Vagina (tissue), 2 donors: Measurements from ENCODE around the gene GRK5. TPM values are rescaled to one million over a fixed set of nuclear protein-coding genes. Genes with fewer than 3 reads are reported as not detected.
"Not testable (repeated sequence)": the region's sequence is repeated elsewhere in the genome, so short reads cannot be mapped to it uniquely, and the experiment has no call there.

Source experiments
- DNase-seq, 2 donors: peaks; one replicate each; pipeline ENCODE4 v3.0.0-alpha.2; 2017; ENCODE audit errors: extremely low spot score in 2 of 2
- H3K27ac ChIP-seq: fragments of 200-600 bp; sonication (generic); one replicate; pipeline ENCODE4 v1.5.1; 2019
- H3K27me3 ChIP-seq: fragments of 200-600 bp; sonication (generic); one replicate; pipeline ENCODE4 v1.5.1; 2019
- H3K36me3 ChIP-seq, 2 donors: fragments of 200-600 bp; sonication (generic); one replicate each; pipeline ENCODE4 v1.5.1; 2017 to 2019
- H3K4me1 ChIP-seq: fragments of 200-600 bp; sonication (generic); one replicate; pipeline ENCODE4 v1.5.1; 2019
- H3K4me3 ChIP-seq, 2 donors: fragments of 200-600 bp; sonication (generic); 1 replicate in 1 of 2; 2 replicates in 1 of 2; pipeline ENCODE4 v1.5.1; 2016 to 2019
- H3K9me3 ChIP-seq: fragments of 200-600 bp; sonication (generic); one replicate; pipeline ENCODE4 v1.5.1; 2019
- CTCF ChIP-seq, 3 experiments: fragments of 450-650 bp in 2 of 3; fragments of 200-600 bp in 1 of 3; sonication (generic) in 1 of 3; IDR thresholded peaks; one replicate each; pipeline ENCODE4 v1.5.1; 2017 to 2019; ENCODE audit warnings: antibody characterized with exemption in 3 of 3, mild to moderate bottlenecking in 2 of 3, moderate library complexity in 2 of 3
- POLR2A ChIP-seq, 2 donors: fragments of 450-650 bp; IDR thresholded peaks; one replicate each; pipeline ENCODE4 v1.6.1; 2017; ENCODE audit warnings: antibody characterized with exemption in 2 of 2, mild to moderate bottlenecking in 2 of 2, moderate library complexity in 2 of 2
- POLR2AphosphoS5 ChIP-seq, 2 donors: sonication (generic); formaldehyde crosslinking; IDR thresholded peaks; one replicate each; pipeline ENCODE4 v1.9.0; 2017; ENCODE audit warnings: antibody characterized with exemption in 2 of 2, mild to moderate bottlenecking in 2 of 2, low read depth in 1 of 2; ENCODE audit not compliant: insufficient read depth in 1 of 2
- intact Hi-C: fragments of 100-400 bp; cut with DNase I; formaldehyde crosslinking; loops from one replicate; pipeline ENCODE4 v1.15.1; 2023
- total RNA-seq: library from RNA; depleted of rRNA; stranded (reverse); fragments of >200 nt; gene quantifications from one replicate; pipeline ENCODE4 v1.2.3, GENCODE V29; 2016

Gene GRK5
- total RNA-seq, 1 donor from 2014 or later: 16.5 TPM

DNA sequence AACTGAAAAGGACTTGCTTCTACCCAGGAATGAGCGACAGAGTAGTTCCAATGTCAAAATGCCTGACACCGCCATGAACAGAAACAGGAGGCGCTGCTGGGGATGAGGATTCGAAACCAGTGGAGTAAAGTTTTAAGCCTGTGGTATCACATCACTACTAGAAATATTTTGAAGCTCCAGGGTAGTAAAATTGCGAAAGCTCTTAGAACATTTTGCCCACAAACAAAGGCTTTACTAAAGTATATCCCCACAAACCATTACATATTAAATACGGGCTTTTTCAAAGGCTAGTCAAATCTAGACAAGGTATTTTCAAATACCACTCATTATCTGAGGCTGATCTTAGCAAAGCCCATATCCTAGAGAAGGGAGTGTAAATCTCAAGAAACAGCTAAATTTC lies 31.2 kb upstream of the GRK5 start:
- TF ChIP-seq POLR2A (IDR thresholded peaks at IDR 0.05) (no peak), CTCF (IDR thresholded peaks at IDR 0.05) (no peak), POLR2AphosphoS5 (IDR thresholded peaks at IDR 0.05; ENCODE audit: insufficient read depth in 1 of 2, low read depth in 1 of 2) (no peak)
- peaks cover 0 to 36% of the 10 kb centered on the region in 2 donors for H3K36me3 ChIP-seq
- H3K4me3 ChIP-seq: no peak overlapping the region
- no peaks in the 10 kb centered on the region for H3K27me3 ChIP-seq
- H3K4me1 ChIP-seq: peaks cover 21% of the 10 kb centered on the region
- intact Hi-C loops: no loop called here
- no peaks in the 10 kb centered on the region for H3K9me3 ChIP-seq
- DNase-seq: no peak
- no peak overlapping the region for H3K27ac ChIP-seq

DNA sequence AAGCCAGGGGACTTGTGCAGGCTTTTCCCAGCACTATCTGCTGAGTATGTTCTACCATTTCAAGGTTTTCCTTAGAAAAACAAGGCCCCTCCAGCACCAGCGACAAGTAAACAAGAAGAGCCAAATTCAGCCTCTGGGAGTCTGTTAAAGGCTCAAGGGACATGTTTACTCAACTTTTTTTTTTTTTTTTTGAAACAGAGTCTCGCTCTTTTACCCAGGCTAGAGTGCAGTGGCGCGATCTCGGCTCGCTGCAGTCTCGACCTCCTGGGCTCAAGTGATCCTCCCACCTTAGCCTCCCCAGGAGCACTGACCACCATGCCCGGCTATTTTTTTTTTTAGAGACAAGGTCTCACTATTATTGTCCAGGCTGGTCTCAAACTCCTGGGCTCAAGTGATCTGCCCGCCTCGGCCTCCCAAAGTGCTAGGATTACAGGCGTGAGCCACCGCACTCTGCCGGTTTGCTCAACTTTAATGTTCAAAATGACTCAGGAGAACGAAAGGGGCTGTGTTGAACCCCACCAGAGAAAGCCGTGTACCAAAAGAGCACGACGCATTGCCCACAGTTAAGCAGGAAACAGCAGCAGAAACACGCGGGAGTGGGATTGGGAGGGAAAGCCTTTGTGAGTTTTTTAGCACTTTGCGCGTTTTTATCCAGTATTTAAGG lies 29.5 kb upstream of the GRK5 start:
- Histone ChIP-seq H3K4me3 (peak overlapping the region; percentile 50 to 63), H3K36me3 (peaks cover 0 to 19% of the 10 kb centered on the region in 2 donors), H3K9me3 (no peaks in the 10 kb centered on the region), H3K27me3 (no peaks in the 10 kb centered on the region), H3K27ac (peak overlapping the region; percentile 85), H3K4me1 (peaks cover 21% of the 10 kb centered on the region)
- TF ChIP-seq POLR2AphosphoS5 (IDR thresholded peaks at IDR 0.05; ENCODE audit: insufficient read depth in 1 of 2, low read depth in 1 of 2) (no peak), CTCF (IDR thresholded peaks at IDR 0.05) (no peak), POLR2A (IDR thresholded peaks at IDR 0.05) (no peak)
- no peak for DNase-seq
- intact Hi-C loops: no loop called here

DNA sequence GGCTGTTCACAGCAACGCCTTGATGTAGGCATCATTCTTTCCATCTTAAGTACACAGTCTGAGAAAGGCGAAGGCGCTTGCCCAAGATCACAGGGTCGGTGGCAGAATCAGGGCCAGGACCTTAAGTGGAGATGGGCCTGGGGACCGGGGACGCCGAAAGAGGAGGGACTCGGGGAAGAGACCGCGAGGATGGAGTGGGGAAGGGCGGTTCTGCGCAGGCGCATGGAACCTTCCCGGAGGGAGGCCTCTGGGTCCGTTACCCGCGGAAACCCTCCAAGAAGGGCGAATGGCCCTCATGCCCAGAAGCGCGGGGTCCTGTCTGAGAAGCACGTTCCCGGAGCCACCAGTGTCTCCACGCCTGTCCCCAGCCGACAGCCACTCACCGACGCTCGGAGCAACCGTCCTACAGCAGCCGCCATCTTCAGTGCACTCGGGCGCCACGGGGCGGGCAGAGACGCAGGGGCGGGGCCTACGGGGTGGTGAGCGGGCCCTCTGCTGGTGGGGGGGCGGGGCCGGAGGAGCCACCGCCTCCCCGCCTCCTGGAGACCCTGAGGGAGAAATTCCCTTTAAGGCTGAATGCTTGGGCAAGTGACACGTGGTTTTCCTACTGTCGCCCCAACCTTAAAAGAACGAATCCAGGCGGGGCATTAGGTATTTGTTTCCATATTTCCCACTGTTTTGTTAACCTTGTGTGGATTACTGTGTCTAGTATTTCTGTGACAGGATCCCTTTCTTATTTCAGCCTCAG lies 28.8 kb upstream of the GRK5 start, which contains the start of gene PRDX3:
Gene PRDX3, minus strand, starts transcription at position 441 of the 748 bp plus-strand sequence. Its CDS starts 22 bp downstream, at position 419.
- intact Hi-C loops: no loop called here
- H3K27me3 ChIP-seq: no peaks in the 10 kb centered on the region
- H3K4me1 ChIP-seq: peaks cover 21% of the 10 kb centered on the region
- TF ChIP-seq POLR2A (IDR thresholded peaks at IDR 0.05) (peak in 1 of 2 donors; percentile 78), POLR2AphosphoS5 (IDR thresholded peaks at IDR 0.05; ENCODE audit: insufficient read depth in 1 of 2, low read depth in 1 of 2) (peak; percentile 35 to 97), CTCF (IDR thresholded peaks at IDR 0.05) (peak in 1 of 3 experiments; percentile 38)
- peak in 1 of 2 donors; percentile 91 for DNase-seq
- H3K9me3 ChIP-seq: no peaks in the 10 kb centered on the region
- H3K27ac ChIP-seq: peak within 1 kb of the TSS; percentile 85
- H3K4me3 ChIP-seq: peak within 1 kb of the TSS; percentile 50 to 63
- peaks cover 0 to 12% of the 10 kb centered on the region in 2 donors for H3K36me3 ChIP-seq

GRCh38 chr10:119180850-119181400 lies 26.4 kb upstream of the GRK5 start:
- DNase-seq, H3K36me3 ChIP-seq, H3K4me3 ChIP-seq, intact Hi-C loops, H3K9me3 ChIP-seq, H3K27ac ChIP-seq, H3K27me3 ChIP-seq: not testable (repeated sequence)
- peaks cover 21% of the 10 kb centered on the region for H3K4me1 ChIP-seq

- intact Hi-C loops: no loop called here
- no peak overlapping the region for H3K27ac ChIP-seq
- H3K4me3 ChIP-seq: no peak overlapping the region
- H3K4me1 ChIP-seq: peaks cover 4% of the 10 kb centered on the region
- no peaks in the 10 kb centered on the region for H3K9me3 ChIP-seq
- H3K36me3 ChIP-seq: no peaks in the 10 kb centered on the region
- H3K27me3 ChIP-seq: no peaks in the 10 kb centered on the region
- no peak for DNase-seq
- TF ChIP-seq POLR2AphosphoS5 (IDR thresholded peaks at IDR 0.05; ENCODE audit: insufficient read depth in 1 of 2, low read depth in 1 of 2): no peak
- TF ChIP-seq CTCF (IDR thresholded peaks at IDR 0.05): no peak
- no peak for TF ChIP-seq POLR2A (IDR thresholded peaks at IDR 0.05)
Measured at GRCh38 chr10:119183664-119184412, 23.5 kb upstream of the GRK5 start.
